Liver (tissue), 9 donors: Measurements from ENCODE around the gene DTWD2. TPM values are rescaled to one million over a fixed set of nuclear protein-coding genes. Genes with fewer than 3 reads are reported as not detected.

ENCODE experiments used
- DNase-seq: peaks from one replicate; pipeline ENCODE4 v3.0.0-alpha.2; 2017; ENCODE audit warnings: low spot score
- H3K27ac ChIP-seq, 2 donors: one replicate each; pipeline ENCODE4 v1.7.0; 2013; ENCODE audit warnings: inconsistent platforms in 2 of 2, low read length in 2 of 2, control low read depth in 1 of 2, low read depth in 1 of 2, mild to moderate bottlenecking in 1 of 2
- H3K27me3 ChIP-seq, 4 donors: one replicate each; pipeline versions ENCODE4 v1.6.1 to v1.7.0; 2013; ENCODE audit warnings: low read length in 3 of 4, inconsistent platforms in 1 of 4, mild to moderate bottlenecking in 1 of 4, moderate library complexity in 1 of 4; ENCODE audit not compliant: control insufficient read depth in 4 of 4, insufficient read depth in 4 of 4
- H3K36me3 ChIP-seq, 4 donors: one replicate each; pipeline versions ENCODE4 v1.6.1 to v1.7.0; 2013; ENCODE audit warnings: low read length in 3 of 4, mild to moderate bottlenecking in 3 of 4, low read depth in 1 of 4, moderate library complexity in 1 of 4; ENCODE audit not compliant: control insufficient read depth in 4 of 4, insufficient read depth in 3 of 4
- H3K4me1 ChIP-seq, 4 donors: one replicate each; pipeline versions ENCODE4 v1.6.1 to v1.7.0; 2013; ENCODE audit warnings: low read length in 3 of 4, mild to moderate bottlenecking in 3 of 4, moderate library complexity in 1 of 4; ENCODE audit not compliant: control insufficient read depth in 4 of 4, insufficient read depth in 4 of 4
- H3K4me3 ChIP-seq, 3 donors: one replicate each; pipeline versions ENCODE4 v1.6.1 to v1.7.0; 2013; ENCODE audit warnings: low read length in 3 of 3, control low read depth in 1 of 3, low read depth in 1 of 3, mild to moderate bottlenecking in 1 of 3
- H3K9ac ChIP-seq, 2 donors: one replicate each; pipeline ENCODE4 v1.7.0; 2013; ENCODE audit warnings: low read length in 2 of 2, mild to moderate bottlenecking in 2 of 2, moderate library complexity in 2 of 2, control low read depth in 1 of 2, low read depth in 1 of 2
- H3K9me3 ChIP-seq, 4 donors: one replicate each; pipeline versions ENCODE4 v1.6.1 to v1.7.0; 2013; ENCODE audit warnings: low read length in 3 of 4; ENCODE audit not compliant: control insufficient read depth in 4 of 4
- EGR1 ChIP-seq, 2 donors: IDR thresholded peaks; 2 replicates each; pipeline ENCODE4 v1.6.1; 2016 to 2018; ENCODE audit warnings: antibody characterized with exemption in 2 of 2, low read depth in 2 of 2
- FOXA1 ChIP-seq: IDR thresholded peaks from 2 replicates; pipeline ENCODE4 v1.6.1; 2016; ENCODE audit warnings: antibody characterized with exemption
- FOXA2 ChIP-seq: IDR thresholded peaks from 2 replicates; pipeline ENCODE4 v1.6.1; 2016; ENCODE audit warnings: antibody characterized with exemption
- GABPA ChIP-seq, 2 donors: IDR thresholded peaks in 1 of 2; conservative IDR thresholded peaks in 1 of 2; 2 replicates each; pipeline ENCODE4 v1.6.1; 2016; ENCODE audit warnings: antibody characterized with exemption in 2 of 2, mild to moderate bottlenecking in 1 of 2, moderate library complexity in 1 of 2
- HNF4A ChIP-seq, 2 donors: conservative IDR thresholded peaks; 2 replicates each; pipeline ENCODE4 v1.6.1; 2016; ENCODE audit warnings: antibody characterized with exemption in 2 of 2, mild to moderate bottlenecking in 2 of 2
- JUND ChIP-seq, 2 donors: IDR thresholded peaks; 2 replicates each; pipeline ENCODE4 v1.6.1; 2016; ENCODE audit warnings: antibody characterized with exemption in 2 of 2
- NR2F2 ChIP-seq: IDR thresholded peaks from 2 replicates; pipeline ENCODE4 v1.6.1; 2016; ENCODE audit warnings: antibody characterized with exemption
- RAD21 ChIP-seq, 2 donors: IDR thresholded peaks; 2 replicates each; pipeline ENCODE4 v1.6.1; 2016; ENCODE audit warnings: antibody characterized with exemption in 2 of 2, mild to moderate bottlenecking in 2 of 2
- RXRA ChIP-seq, 2 donors: IDR thresholded peaks; 2 replicates each; pipeline ENCODE4 v1.6.1; 2017 to 2018; ENCODE audit warnings: antibody characterized with exemption in 2 of 2, mild to moderate bottlenecking in 1 of 2
- SP1 ChIP-seq: IDR thresholded peaks from 2 replicates; pipeline ENCODE4 v1.6.1; 2018; ENCODE audit warnings: antibody characterized with exemption, mild to moderate bottlenecking
- WGBS: extraction: QIAGEN DNeasy Blood & Tissue Kit; methylation state at CpG from one replicate; pipeline ENCODE4 v1.1.7; 2013; 5-methylcytosine and 5-hydroxymethylcytosine counted together
- polyA plus RNA-seq, 2 donors: library from polyadenylated mRNA; stranded (reverse) in 1 of 2; unstranded in 1 of 2; fragments of 200-250 nt in 1 of 2; fragments of >200 nt in 1 of 2; fragmentation: Nextera tagmentation in 1 of 2; extraction: Ambion mirVana in 1 of 2; gene quantifications; one replicate each; pipeline versions ENCODE4 v1.2.1 to v1.2.3, GENCODE V29; 2013 to 2015
- total RNA-seq, 2 donors: library from RNA; depleted of rRNA; stranded (reverse); fragments of >200 nt; gene quantifications; one replicate each; pipeline ENCODE4 v1.2.3, GENCODE V29; 2014
- TF ChIP-seq, protein P1 (sequence below): IDR thresholded peaks from 2 replicates; pipeline ENCODE4 v1.6.1; 2016; ENCODE audit warnings: antibody characterized with exemption
- TF ChIP-seq, protein P2 (sequence below): IDR thresholded peaks from 2 replicates; pipeline ENCODE4 v1.6.1; 2016; ENCODE audit warnings: antibody characterized with exemption
- TF ChIP-seq, protein P3 (sequence below): IDR thresholded peaks from 2 replicates; pipeline ENCODE4 v1.6.1; 2016; ENCODE audit warnings: antibody characterized with exemption
- TF ChIP-seq, protein P4 (sequence below): IDR thresholded peaks from 2 replicates; pipeline ENCODE4 v1.6.1; 2016; ENCODE audit warnings: antibody characterized with exemption, mild to moderate bottlenecking
- donor health status: healthy.
- donor health status: healthy.
- donor health status: healthy.
- donor health status: healthy.
- donor health status: healthy.

DTWD2 gene
- total and polyA plus RNA-seq, 4 donors = 2.3 to 10.7 (median 4.3) TPM

DNA sequence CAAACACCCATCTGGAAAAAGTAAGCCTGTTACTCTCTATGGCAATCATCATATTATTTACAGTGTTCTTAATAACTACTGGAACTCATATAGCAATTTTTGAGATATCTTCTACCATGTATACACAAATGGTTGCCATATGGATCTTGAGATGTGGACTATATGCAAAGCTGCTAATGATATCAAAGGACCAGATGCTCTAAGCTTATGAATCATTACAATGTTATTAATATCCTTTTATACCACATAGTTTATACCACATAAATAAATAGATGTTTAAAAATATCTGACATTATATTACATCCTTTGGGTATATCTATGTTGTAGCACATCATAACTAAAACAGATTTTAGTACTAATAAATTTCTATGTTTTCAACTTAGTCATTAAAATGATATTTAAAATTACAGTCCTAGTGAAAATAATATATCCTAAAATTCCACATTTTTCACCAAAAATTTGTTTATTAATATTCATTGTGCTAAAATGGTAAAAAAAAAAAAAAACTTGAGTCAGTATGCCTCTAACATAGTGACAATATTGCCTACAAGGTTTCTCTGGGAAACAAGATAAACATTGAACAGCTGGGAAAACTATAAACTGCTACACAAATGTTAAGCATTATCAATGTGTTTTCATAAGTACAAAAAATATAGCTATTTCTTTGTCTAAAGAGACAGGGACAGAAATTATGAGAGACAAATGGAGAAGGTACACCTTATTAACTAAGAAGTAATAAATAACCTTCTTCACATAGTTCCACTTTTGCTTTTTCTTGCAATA is 85.5 kb downstream of the DTWD2 start:
- no peak for DNase-seq
- Histone ChIP-seq H3K27me3 (no peaks in the 10 kb centered on the region), H3K9ac (no peak overlapping the region), H3K9me3 (no peaks in the 10 kb centered on the region), H3K4me1 (peaks cover 0 to 1% (median 0%) of the 10 kb centered on the region in 4 donors), H3K27ac (no peak overlapping the region), H3K4me3 (no peak overlapping the region), H3K36me3 (no peaks in the 10 kb centered on the region)
- TF ChIP-seq EGR1 (IDR thresholded peaks at IDR 0.05; ENCODE audit: low read depth in 2 of 2) (no peak), FOXA1 (no peak), NR2F2 (no peak), FOXA2 (no peak), SP1 (no peak), JUND (IDR thresholded peaks at IDR 0.05) (no peak), HNF4A (conservative IDR thresholded peaks at IDR 0.05) (no peak)
- TF ChIP-seq, protein P1, sequence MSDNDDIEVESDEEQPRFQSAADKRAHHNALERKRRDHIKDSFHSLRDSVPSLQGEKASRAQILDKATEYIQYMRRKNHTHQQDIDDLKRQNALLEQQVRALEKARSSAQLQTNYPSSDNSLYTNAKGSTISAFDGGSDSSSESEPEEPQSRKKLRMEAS = no peak
- TF ChIP-seq, protein P2, sequence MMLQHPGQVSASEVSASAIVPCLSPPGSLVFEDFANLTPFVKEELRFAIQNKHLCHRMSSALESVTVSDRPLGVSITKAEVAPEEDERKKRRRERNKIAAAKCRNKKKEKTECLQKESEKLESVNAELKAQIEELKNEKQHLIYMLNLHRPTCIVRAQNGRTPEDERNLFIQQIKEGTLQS = no peak

DNA sequence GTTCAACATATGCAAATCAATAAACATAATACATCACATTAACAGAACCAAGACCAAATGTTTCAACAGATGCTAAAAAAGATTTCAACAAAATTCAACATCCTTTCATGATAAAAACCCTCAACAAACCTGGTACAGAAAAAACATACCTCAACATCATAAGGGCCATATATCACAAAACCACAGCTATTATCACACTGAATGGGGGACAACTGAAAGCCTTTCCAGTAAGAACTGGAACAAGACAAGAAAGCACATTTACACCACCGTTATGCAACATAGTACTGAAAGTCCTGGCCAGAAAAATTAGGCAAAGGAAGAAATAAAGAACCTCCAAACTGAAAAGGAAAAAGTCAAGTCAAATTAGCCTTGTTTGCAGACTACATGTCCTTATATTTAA is 93.6 kb downstream of the DTWD2 start:
- no peaks in the 10 kb centered on the region for H3K4me1 ChIP-seq
- no peak for DNase-seq
- H3K27me3 ChIP-seq = no peaks in the 10 kb centered on the region
- no peaks in the 10 kb centered on the region for H3K36me3 ChIP-seq
- no peak overlapping the region for H3K27ac ChIP-seq
- no peak overlapping the region for H3K4me3 ChIP-seq
- TF ChIP-seq, protein P3, sequence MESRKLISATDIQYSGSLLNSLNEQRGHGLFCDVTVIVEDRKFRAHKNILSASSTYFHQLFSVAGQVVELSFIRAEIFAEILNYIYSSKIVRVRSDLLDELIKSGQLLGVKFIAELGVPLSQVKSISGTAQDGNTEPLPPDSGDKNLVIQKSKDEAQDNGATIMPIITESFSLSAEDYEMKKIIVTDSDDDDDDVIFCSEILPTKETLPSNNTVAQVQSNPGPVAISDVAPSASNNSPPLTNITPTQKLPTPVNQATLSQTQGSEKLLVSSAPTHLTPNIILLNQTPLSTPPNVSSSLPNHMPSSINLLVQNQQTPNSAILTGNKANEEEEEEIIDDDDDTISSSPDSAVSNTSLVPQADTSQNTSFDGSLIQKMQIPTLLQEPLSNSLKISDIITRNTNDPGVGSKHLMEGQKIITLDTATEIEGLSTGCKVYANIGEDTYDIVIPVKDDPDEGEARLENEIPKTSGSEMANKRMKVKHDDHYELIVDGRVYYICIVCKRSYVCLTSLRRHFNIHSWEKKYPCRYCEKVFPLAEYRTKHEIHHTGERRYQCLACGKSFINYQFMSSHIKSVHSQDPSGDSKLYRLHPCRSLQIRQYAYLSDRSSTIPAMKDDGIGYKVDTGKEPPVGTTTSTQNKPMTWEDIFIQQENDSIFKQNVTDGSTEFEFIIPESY = no peak
- no peaks in the 10 kb centered on the region for H3K9me3 ChIP-seq
- H3K9ac ChIP-seq = no peak overlapping the region
- WGBS = 84% methylated on average over 1 of the region's 1 CpG

DNA sequence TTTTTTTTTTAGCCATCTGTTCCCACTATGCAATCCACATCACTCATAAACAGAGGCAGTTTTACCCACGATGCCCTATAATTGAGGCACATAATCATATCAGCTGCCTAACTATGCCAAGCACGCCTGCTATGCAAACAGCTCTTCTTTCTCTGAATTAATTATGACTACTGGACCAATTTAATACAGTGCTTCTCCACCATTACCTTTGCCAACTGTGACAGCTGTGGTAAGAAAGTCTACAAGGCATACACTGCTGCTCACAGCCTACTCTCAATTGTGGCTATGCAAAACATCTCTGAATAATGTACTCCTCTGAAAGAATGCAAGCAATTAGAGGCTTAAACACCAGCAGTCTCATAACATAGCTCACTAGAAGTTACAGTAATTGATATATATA is 97.1 kb downstream of the DTWD2 start:
- 86% methylated on average over 2 of the region's 2 CpGs for WGBS

More for the DNA sequence above, 97.1 kb downstream of the DTWD2 start:
- Histone ChIP-seq H3K4me1 (no peaks in the 10 kb centered on the region), H3K9ac (no peak overlapping the region), H3K27me3 (no peaks in the 10 kb centered on the region), H3K36me3 (no peaks in the 10 kb centered on the region), H3K9me3 (no peaks in the 10 kb centered on the region), H3K27ac (no peak overlapping the region), H3K4me3 (no peak overlapping the region)
- no peak for DNase-seq
- TF ChIP-seq JUND (IDR thresholded peaks at IDR 0.05) (no peak), RXRA (IDR thresholded peaks at IDR 0.05) (no peak), RAD21 (IDR thresholded peaks at IDR 0.05) (no peak), NR2F2 (no peak), SP1 (no peak), FOXA2 (no peak), HNF4A (conservative IDR thresholded peaks at IDR 0.05) (no peak), GABPA (IDR thresholded peaks at IDR 0.05 in 1 of 2, conservative IDR thresholded peaks at IDR 0.05 in 1 of 2) (no peak)
- TF ChIP-seq, protein P1 = no peak
- TF ChIP-seq, protein P3 = no peak
- TF ChIP-seq, protein P4, sequence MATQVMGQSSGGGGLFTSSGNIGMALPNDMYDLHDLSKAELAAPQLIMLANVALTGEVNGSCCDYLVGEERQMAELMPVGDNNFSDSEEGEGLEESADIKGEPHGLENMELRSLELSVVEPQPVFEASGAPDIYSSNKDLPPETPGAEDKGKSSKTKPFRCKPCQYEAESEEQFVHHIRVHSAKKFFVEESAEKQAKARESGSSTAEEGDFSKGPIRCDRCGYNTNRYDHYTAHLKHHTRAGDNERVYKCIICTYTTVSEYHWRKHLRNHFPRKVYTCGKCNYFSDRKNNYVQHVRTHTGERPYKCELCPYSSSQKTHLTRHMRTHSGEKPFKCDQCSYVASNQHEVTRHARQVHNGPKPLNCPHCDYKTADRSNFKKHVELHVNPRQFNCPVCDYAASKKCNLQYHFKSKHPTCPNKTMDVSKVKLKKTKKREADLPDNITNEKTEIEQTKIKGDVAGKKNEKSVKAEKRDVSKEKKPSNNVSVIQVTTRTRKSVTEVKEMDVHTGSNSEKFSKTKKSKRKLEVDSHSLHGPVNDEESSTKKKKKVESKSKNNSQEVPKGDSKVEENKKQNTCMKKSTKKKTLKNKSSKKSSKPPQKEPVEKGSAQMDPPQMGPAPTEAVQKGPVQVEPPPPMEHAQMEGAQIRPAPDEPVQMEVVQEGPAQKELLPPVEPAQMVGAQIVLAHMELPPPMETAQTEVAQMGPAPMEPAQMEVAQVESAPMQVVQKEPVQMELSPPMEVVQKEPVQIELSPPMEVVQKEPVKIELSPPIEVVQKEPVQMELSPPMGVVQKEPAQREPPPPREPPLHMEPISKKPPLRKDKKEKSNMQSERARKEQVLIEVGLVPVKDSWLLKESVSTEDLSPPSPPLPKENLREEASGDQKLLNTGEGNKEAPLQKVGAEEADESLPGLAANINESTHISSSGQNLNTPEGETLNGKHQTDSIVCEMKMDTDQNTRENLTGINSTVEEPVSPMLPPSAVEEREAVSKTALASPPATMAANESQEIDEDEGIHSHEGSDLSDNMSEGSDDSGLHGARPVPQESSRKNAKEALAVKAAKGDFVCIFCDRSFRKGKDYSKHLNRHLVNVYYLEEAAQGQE = no peak
